Measurements from ENCODE around the gene TMCO5A.
"Not testable (repeated sequence)": the region's sequence is repeated elsewhere in the genome, so short reads cannot be mapped to it uniquely, and the experiment has no call there.

Gene TMCO5A

GRCh38 chr15:37951999-37952398 lies 17.6 kb downstream of the TMCO5A start:
- TF ChIP-seq, protein P1, sequence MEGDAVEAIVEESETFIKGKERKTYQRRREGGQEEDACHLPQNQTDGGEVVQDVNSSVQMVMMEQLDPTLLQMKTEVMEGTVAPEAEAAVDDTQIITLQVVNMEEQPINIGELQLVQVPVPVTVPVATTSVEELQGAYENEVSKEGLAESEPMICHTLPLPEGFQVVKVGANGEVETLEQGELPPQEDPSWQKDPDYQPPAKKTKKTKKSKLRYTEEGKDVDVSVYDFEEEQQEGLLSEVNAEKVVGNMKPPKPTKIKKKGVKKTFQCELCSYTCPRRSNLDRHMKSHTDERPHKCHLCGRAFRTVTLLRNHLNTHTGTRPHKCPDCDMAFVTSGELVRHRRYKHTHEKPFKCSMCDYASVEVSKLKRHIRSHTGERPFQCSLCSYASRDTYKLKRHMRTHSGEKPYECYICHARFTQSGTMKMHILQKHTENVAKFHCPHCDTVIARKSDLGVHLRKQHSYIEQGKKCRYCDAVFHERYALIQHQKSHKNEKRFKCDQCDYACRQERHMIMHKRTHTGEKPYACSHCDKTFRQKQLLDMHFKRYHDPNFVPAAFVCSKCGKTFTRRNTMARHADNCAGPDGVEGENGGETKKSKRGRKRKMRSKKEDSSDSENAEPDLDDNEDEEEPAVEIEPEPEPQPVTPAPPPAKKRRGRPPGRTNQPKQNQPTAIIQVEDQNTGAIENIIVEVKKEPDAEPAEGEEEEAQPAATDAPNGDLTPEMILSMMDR (IDR thresholded peaks at IDR 0.05; ENCODE audit: low read depth, low read length, missing control alignments) = no peak
- DNase-seq (ENCODE audit: extremely low read depth, low read depth) = no peak
- no peak overlapping the region for H3K4me3 ChIP-seq (replicated peaks; ENCODE audit: low read depth, low read length)

DNA sequence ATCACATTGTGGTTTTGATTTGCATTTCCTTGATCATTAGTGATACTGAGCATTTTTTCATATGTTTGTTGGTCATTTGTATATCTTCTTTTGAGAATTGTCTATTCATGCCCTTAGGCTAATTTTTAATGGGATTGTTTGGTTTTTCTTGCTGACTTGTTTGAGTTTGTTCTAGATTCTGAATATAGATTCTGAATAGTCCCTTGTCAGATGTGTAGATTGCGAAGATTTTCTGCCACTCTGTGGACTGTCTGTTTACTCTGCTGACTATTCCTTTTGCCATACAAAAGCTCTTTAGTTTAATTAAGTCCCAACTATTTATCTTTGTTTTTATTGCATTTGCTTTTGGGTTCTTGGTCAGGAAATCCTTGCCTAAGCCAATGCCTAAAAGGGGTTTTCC lies 26.3 kb downstream of the TMCO5A start:
- not testable (repeated sequence) for DNase-seq (ENCODE audit: extremely low read depth, low read depth)

DNA sequence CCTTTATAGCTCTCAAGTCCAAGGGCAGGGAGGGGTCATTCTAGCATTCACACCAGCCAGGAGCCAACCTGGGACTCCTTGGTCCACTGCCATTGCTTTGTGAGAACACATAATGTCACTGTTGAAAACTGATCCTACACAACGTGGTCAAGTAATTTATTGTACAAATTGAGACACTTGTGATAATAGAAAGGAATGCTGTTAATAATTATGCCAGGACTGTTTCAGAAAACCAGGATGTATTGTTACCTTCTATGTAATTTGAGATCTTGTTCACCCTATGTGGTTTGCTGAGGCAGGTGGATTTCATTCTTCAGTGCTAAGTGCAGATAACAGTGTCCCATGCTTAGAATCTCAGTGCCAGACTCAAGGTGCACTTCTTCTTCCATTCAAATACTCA lies 33.3 kb downstream of the TMCO5A start:
- TF ChIP-seq, protein P1 (IDR thresholded peaks at IDR 0.05; ENCODE audit: low read depth, low read length, missing control alignments) = no peak
- no peak overlapping the region for H3K4me3 ChIP-seq (replicated peaks; ENCODE audit: low read depth, low read length)
- DNase-seq (ENCODE audit: extremely low read depth, low read depth) = no peak

More for the DNA sequence above, 26.3 kb downstream of the TMCO5A start:
- H3K4me3 ChIP-seq (replicated peaks; ENCODE audit: low read depth, low read length) = not testable (repeated sequence)

DNA sequence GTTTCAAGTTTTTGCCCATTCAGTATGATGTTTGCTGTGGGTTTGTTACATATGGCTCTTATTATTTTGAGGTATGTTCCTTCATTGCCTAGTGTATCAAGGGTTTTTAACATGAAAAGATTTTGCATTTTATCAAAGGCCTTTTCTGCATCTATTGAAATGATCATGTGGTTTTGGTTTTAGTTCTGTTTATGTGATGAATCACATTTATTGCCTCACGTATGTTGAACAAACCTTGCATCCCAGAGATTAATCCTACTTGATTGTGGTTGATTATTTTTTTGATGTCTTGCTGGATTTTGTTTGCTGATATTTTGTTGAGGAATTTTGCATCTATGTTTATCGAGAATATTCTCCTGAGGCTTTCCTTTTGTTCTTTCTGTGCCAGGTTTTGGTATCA lies 39.4 kb downstream of the TMCO5A start:
- TF ChIP-seq, protein P1 (IDR thresholded peaks at IDR 0.05; ENCODE audit: low read depth, low read length, missing control alignments) = no peak
- no peak overlapping the region for H3K4me3 ChIP-seq (replicated peaks; ENCODE audit: low read depth, low read length)
- DNase-seq (ENCODE audit: extremely low read depth, low read depth) = no peak

DNA sequence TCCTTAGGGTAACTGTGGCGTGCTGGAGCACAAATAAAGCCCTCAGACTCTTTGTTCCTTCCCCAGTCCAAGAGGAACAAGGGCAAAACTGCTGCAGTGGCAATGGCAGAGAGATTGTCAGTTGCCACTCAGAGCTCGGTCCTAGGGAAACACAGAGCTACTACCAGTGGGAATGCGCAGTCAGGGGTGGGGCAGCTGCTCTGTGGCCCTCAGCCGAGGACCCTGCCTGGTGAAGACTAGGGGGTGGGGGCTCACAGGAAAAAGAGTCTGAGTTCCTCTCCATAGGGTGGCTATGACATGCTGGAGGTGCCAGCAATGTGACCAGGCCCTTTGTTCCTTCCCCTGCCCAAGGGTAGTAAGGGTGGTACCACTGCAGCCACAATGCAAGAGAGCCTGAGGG lies 43.8 kb downstream of the TMCO5A start:
- no peak overlapping the region for H3K4me3 ChIP-seq (replicated peaks; ENCODE audit: low read depth, low read length)
- DNase-seq (ENCODE audit: extremely low read depth, low read depth) = no peak
- TF ChIP-seq, protein P1 (IDR thresholded peaks at IDR 0.05; ENCODE audit: low read depth, low read length, missing control alignments) = no peak

GRCh38 chr15:37979671-37980409 lies 45.4 kb downstream of the TMCO5A start:
- TF ChIP-seq, protein P1 (IDR thresholded peaks at IDR 0.05; ENCODE audit: low read depth, low read length, missing control alignments) = no peak

DNA sequence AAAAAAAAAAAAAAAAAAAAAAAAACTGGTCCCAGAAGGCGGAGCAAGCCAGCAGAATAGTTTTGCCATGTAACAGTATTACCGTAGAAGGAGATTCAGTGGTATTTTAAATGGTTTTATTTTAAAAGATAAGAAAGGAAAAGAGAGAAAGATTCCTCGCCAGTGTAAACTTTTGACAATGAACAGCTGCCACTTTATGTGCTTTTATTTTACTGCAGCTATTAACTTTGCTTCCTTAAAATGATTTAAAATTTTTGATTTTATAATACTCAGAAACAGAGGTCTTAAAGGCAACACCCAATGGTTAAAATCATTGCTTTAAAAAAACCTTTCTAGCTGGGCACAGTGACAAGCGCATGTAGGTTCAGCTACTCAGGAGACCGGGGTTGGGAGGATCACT lies 46.8 kb downstream of the TMCO5A start:
- H3K4me3 ChIP-seq (replicated peaks; ENCODE audit: low read depth, low read length) = no peak overlapping the region
- DNase-seq (ENCODE audit: extremely low read depth, low read depth) = no peak
- TF ChIP-seq, protein P1 (IDR thresholded peaks at IDR 0.05; ENCODE audit: low read depth, low read length, missing control alignments) = no peak

More at GRCh38 chr15:37979671-37980409, 45.4 kb downstream of the TMCO5A start:
- no peak overlapping the region for H3K4me3 ChIP-seq (replicated peaks; ENCODE audit: low read depth, low read length)
- DNase-seq (ENCODE audit: extremely low read depth, low read depth) = no peak

Data from HFF-Myc (cell line).